ENCODE results near the gene CPN1.
A peak's percentile ranks its signal among the peaks of the same experiment; 100 is the strongest.

CPN1 gene

GRCh38 chr10:99996671-99997648, 84.7 kb downstream of the CPN1 start:
- no peak for DNase-seq (ENCODE audit: low read depth)

- no peak for DNase-seq (ENCODE audit: low read depth)
Measured at GRCh38 chr10:99995713-99996112, 86.0 kb downstream of the CPN1 start.

- DNase-seq (ENCODE audit: low read depth), result no peak
Measured at GRCh38 chr10:99995269-99995668, 86.4 kb downstream of the CPN1 start.

- DNase-seq (ENCODE audit: low read depth), result no peak
Measured at GRCh38 chr10:99994801-99995200, 86.9 kb downstream of the CPN1 start.

GRCh38 chr10:99993701-99994689, 87.7 kb downstream of the CPN1 start:
- DNase-seq (ENCODE audit: low read depth), result peak; percentile 52

All from GM04503 (cell line).